LNCaP clone FGC (cell line): ENCODE results near the gene RPS17.

Experiments used
- DNase-seq: peaks from one replicate; pipeline ENCODE4 v3.0.0-alpha.2; 2011; ENCODE audit warnings: low read depth
- H3K4me3 ChIP-seq: 2 replicates; pipeline ENCODE4 v1.5.1; 2011; ENCODE audit warnings: mild to moderate bottlenecking, low read depth, low read length, control low read depth
- CTCF ChIP-seq: IDR thresholded peaks from 2 replicates; pipeline ENCODE4 v1.5.1; 2012; ENCODE audit warnings: mild to moderate bottlenecking; ENCODE audit not compliant: control insufficient read depth, insufficient read depth; ENCODE audit errors: extremely low read depth

Gene RPS17

GRCh38 chr15:82571722-82572222 is 31.5 kb upstream of the RPS17 start:
- no peak for DNase-seq
- TF ChIP-seq CTCF: no peak
- H3K4me3 ChIP-seq: no peak overlapping the region

DNA sequence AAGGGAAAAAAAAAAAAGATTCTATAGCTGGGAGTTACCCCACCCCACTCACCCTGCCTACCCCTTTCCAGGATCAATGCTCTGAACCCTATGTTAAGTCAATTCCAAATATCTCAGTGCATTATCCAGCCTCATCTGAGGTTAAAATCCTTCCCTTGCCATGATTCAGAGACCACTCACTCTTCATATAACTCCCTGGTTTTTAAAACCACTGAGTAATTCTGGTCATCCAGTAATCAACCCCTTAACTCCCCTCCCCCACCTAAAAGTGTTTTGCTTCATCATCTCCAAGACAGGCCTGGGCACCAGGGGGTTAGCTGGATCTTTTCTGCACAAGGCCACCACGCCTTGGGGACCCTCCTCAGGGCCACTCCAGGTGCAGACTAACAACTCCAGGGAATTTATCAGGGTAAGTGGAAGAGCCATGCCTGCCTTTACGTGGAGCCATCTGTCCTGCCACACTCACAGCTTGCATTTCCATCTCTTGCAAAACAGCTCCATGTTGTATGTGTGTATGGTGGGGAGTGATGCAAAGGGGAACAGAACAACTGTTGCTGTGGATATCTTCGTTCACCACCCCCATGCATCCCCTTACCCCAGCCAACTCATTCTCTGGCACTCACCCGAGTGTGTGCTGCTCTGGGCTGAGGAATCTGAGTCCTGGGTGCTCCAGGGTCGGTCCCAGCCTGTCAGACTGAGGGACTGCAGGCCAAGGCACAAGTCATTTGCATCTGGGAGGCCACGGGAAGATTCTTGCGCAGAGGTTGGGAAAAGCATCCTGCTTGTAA is 30.7 kb upstream of the RPS17 start:
- no peak overlapping the region for H3K4me3 ChIP-seq
- no peak for DNase-seq
- TF ChIP-seq CTCF: no peak

- H3K4me3 ChIP-seq: no peak overlapping the region
- no peak for TF ChIP-seq CTCF
- DNase-seq: no peak
Measured at GRCh38 chr15:82569834-82570233, 29.6 kb upstream of the RPS17 start.

- no peak for TF ChIP-seq CTCF
- H3K4me3 ChIP-seq: no peak overlapping the region
- no peak for DNase-seq
Measured at GRCh38 chr15:82568986-82569385, 28.7 kb upstream of the RPS17 start.

- TF ChIP-seq CTCF: no peak
- DNase-seq: no peak
- no peak overlapping the region for H3K4me3 ChIP-seq
Measured at GRCh38 chr15:82567661-82568060, 27.4 kb upstream of the RPS17 start.

GRCh38 chr15:82566690-82567089 is 26.4 kb upstream of the RPS17 start:
- no peak for DNase-seq
- TF ChIP-seq CTCF: no peak
- no peak overlapping the region for H3K4me3 ChIP-seq

GRCh38 chr15:82558502-82558901 is 18.2 kb upstream of the RPS17 start:
- TF ChIP-seq CTCF: no peak
- DNase-seq: no peak
- H3K4me3 ChIP-seq: no peak overlapping the region
